Dedifferentiated amniotic fluid mesenchymal stem cell (primary cell): ENCODE measurements around the gene DDI2.

Source experiments
- DNase-seq: peaks from one replicate; pipeline ENCODE4 v3.0.0-alpha.2; 2016; ENCODE audit errors: extremely low spot score

The DDI2 gene

GRCh38 chr1:15605398-15606383 lies 11.6 kb upstream of the DDI2 start:
- no peak for DNase-seq

GRCh38 chr1:15609631-15610030 lies 7.6 kb upstream of the DDI2 start:
- DNase-seq, result no peak

GRCh38 chr1:15610167-15610566 lies 7.1 kb upstream of the DDI2 start:
- no peak for DNase-seq

GRCh38 chr1:15616373-15617172 lies 685 bp upstream of the DDI2 start:
- DNase-seq, result no peak

GRCh38 chr1:15618077-15618654 lies 908 bp downstream of the DDI2 start:
- DNase-seq, result no peak

- peak; percentile 82 for DNase-seq
These were observed 1.6 kb downstream of the DDI2 start for GRCh38 chr1:15618655-15619525.

GRCh38 chr1:15620155-15620545 lies 2.9 kb downstream of the DDI2 start:
- DNase-seq, result no peak

GRCh38 chr1:15620902-15621682 lies 3.8 kb downstream of the DDI2 start:
- DNase-seq, result no peak

- no peak for DNase-seq
These were observed 4.7 kb downstream of the DDI2 start for GRCh38 chr1:15621975-15622374.

- DNase-seq, result no peak
These were observed 5.6 kb downstream of the DDI2 start for GRCh38 chr1:15622712-15623373.

GRCh38 chr1:15623435-15623834 lies 6.2 kb downstream of the DDI2 start:
- no peak for DNase-seq

GRCh38 chr1:15624133-15624714 lies 7.0 kb downstream of the DDI2 start:
- DNase-seq, result no peak

- no peak for DNase-seq
These were observed 8.0 kb downstream of the DDI2 start for GRCh38 chr1:15625056-15625917.

GRCh38 chr1:15626269-15626950 lies 9.2 kb downstream of the DDI2 start:
- DNase-seq, result no peak

GRCh38 chr1:15627343-15627988 lies 10.2 kb downstream of the DDI2 start:
- DNase-seq, result no peak

GRCh38 chr1:15628003-15628402 lies 10.7 kb downstream of the DDI2 start:
- DNase-seq, result no peak

GRCh38 chr1:15633756-15634420 lies 16.6 kb downstream of the DDI2 start:
- no peak for DNase-seq
